ENCODE results near the gene RIMBP2. TPM values are rescaled to one million over a fixed set of nuclear protein-coding genes. Genes with fewer than 3 reads are reported as not detected.

The RIMBP2 gene
- polyA plus RNA-seq, 1 of the 3 experiments (the other 2 are of a cell fraction) = 0.90 TPM

GRCh38 chr12:130728158-130729058 lies 12.3 kb upstream of the RIMBP2 start:
- H3K79me2 ChIP-seq (ENCODE audit: insufficient read depth) = no peaks in the 10 kb centered on the region
- no peak overlapping the region for H3K4me2 ChIP-seq
- H2AFZ ChIP-seq (ENCODE audit: low read depth) = no peak overlapping the region
- H3K27ac ChIP-seq (ENCODE audit: low read depth in 2 of 2, low read length in 1 of 2) = no peak overlapping the region; a peak in 1 of 4 replicates
- CTCF ChIA-PET = interaction anchor here (0.6 kb wide), 1 partner anchor 301 kb away, joined by 3 read pairs; no protein-coding TSS in a partner anchor
- no peaks in the 10 kb centered on the region for H3K36me3 ChIP-seq (replicated peaks in 1 of 2; ENCODE audit: control insufficient read depth in 1 of 2, insufficient read depth in 2 of 2, low read length in 1 of 2)
- H3K27me3 ChIP-seq (ENCODE audit: insufficient read depth) = no peaks in the 10 kb centered on the region
- WGBS (ENCODE audit: low lambda C conversion rate) = 80% methylated on average over 32 of the region's 32 CpGs
- H3F3A ChIP-seq (replicated peaks; ENCODE audit: insufficient read depth) = peaks cover 4% of the 10 kb centered on the region
- no peak overlapping the region for H3K4me3 ChIP-seq (ENCODE audit: low read depth in 2 of 2, low read length in 1 of 2)
- no peaks in the 10 kb centered on the region for H3K9me2 ChIP-seq
- no peak overlapping the region for H3K9ac ChIP-seq
- DNase-seq = no peak
- no peaks in the 10 kb centered on the region for H4K20me1 ChIP-seq (ENCODE audit: insufficient read depth)
- H3K4me1 ChIP-seq (ENCODE audit: control insufficient read depth in 1 of 2, insufficient read depth in 2 of 2, low read depth in 1 of 2, low read length in 1 of 2) = peaks cover 0 to 12% of the 10 kb centered on the region in 2 experiments; a peak in 1 of 4 replicates
- POLR2A ChIA-PET = no interaction called here
- TF ChIP-seq MAX (IDR thresholded peaks at IDR 0.05; ENCODE audit: low read depth) = no peak
- no peak for TF ChIP-seq TEAD4 (IDR thresholded peaks at IDR 0.05; ENCODE audit: borderline replicate concordance, insufficient read depth)
- TF ChIP-seq, protein P1, sequence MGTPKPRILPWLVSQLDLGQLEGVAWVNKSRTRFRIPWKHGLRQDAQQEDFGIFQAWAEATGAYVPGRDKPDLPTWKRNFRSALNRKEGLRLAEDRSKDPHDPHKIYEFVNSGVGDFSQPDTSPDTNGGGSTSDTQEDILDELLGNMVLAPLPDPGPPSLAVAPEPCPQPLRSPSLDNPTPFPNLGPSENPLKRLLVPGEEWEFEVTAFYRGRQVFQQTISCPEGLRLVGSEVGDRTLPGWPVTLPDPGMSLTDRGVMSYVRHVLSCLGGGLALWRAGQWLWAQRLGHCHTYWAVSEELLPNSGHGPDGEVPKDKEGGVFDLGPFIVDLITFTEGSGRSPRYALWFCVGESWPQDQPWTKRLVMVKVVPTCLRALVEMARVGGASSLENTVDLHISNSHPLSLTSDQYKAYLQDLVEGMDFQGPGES (IDR thresholded peaks at IDR 0.05; ENCODE audit: low read depth, low read length) = no peak
- TF ChIP-seq SMC3 (IDR thresholded peaks at IDR 0.05; ENCODE audit: low read depth, low read length) = no peak
- TF ChIP-seq NRF1 (IDR thresholded peaks at IDR 0.05; ENCODE audit: low read depth, low read length) = no peak
- no peak for TF ChIP-seq ZBTB33 (IDR thresholded peaks at IDR 0.05; ENCODE audit: borderline replicate concordance, low read depth)
- TF ChIP-seq EP300 (IDR thresholded peaks at IDR 0.05; ENCODE audit: borderline replicate concordance in 1 of 2, low read depth in 1 of 2, low read length in 1 of 2) = no peak
- no peak for TF ChIP-seq POLR2AphosphoS5 (IDR thresholded peaks at IDR 0.05; ENCODE audit: low read depth, low read length)
- no peak for TF ChIP-seq JUND (IDR thresholded peaks at IDR 0.05)
- TF ChIP-seq, protein P2, sequence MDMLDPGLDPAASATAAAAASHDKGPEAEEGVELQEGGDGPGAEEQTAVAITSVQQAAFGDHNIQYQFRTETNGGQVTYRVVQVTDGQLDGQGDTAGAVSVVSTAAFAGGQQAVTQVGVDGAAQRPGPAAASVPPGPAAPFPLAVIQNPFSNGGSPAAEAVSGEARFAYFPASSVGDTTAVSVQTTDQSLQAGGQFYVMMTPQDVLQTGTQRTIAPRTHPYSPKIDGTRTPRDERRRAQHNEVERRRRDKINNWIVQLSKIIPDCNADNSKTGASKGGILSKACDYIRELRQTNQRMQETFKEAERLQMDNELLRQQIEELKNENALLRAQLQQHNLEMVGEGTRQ (IDR thresholded peaks at IDR 0.05; ENCODE audit: borderline replicate concordance, low read depth, low read length) = no peak
- TF ChIP-seq FOXM1 (IDR thresholded peaks at IDR 0.05; ENCODE audit: low read depth) = no peak
- H3K9me3 ChIP-seq = no peaks in the 10 kb centered on the region

Data from SK-N-SH (cell line).